ENCODE data around the gene FIBIN. TPM values are rescaled to one million over a fixed set of nuclear protein-coding genes. Genes with fewer than 3 reads are reported as not detected.

The FIBIN gene
- 42.8 TPM for total RNA-seq

DNA sequence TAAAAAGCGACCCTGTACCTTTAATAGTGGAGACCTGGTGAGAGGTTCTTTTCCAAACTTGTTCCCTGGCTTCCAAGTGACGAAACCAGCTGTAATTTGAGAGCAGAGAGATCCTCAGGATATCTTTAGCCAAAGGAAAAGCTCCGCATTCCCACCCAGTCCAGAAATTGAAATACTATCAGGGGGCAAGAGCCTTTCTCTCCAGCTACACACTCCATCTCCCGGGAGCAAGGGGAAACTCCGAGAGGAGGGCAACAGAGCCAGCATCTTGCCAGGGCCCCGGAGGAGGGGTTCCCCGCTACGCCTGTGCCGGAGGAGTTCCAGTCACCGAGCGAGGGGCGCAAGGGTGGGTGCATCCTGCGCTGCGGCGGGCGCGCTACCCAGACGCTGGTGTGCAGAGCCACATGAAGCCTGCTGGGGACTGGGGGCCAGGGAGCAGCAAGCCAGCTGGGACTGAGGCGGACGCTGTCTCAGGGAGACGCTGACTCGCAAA, at the start of gene FIBIN:
FIBIN (plus strand) TSS at position 148 of the 493 bp plus-strand sequence. CDS start 415 bp downstream, outside the sequence.
- Histone ChIP-seq H3K9me3 (ENCODE audit: control insufficient read depth in 3 of 3, low read length in 3 of 3) (no peaks in the 10 kb centered on the region), H3K36me3 (ENCODE audit: control insufficient read depth in 3 of 3, insufficient read depth in 3 of 3, low read length in 3 of 3) (no peaks in the 10 kb centered on the region), H3K27me3 (ENCODE audit: control insufficient read depth in 3 of 3, insufficient read depth in 3 of 3, low read length in 3 of 3) (no peaks in the 10 kb centered on the region), H3K4me1 (ENCODE audit: control insufficient read depth in 3 of 3, insufficient read depth in 3 of 3, low read length in 3 of 3) (peaks cover 0 to 11% (median 5%) of the 10 kb centered on the region in 3 donors), H3K4me3 (ENCODE audit: low read length in 3 of 3) (peak within 1 kb of the TSS; percentile 67 to 71 (median 70)), H3K9ac (ENCODE audit: low read depth in 1 of 3, low read length in 3 of 3) (peak within 1 kb of the TSS; percentile 63 to 79 (median 64)), H3K27ac (ENCODE audit: low read depth, low read length) (peak within 1 kb of the TSS; percentile 64)

DNA sequence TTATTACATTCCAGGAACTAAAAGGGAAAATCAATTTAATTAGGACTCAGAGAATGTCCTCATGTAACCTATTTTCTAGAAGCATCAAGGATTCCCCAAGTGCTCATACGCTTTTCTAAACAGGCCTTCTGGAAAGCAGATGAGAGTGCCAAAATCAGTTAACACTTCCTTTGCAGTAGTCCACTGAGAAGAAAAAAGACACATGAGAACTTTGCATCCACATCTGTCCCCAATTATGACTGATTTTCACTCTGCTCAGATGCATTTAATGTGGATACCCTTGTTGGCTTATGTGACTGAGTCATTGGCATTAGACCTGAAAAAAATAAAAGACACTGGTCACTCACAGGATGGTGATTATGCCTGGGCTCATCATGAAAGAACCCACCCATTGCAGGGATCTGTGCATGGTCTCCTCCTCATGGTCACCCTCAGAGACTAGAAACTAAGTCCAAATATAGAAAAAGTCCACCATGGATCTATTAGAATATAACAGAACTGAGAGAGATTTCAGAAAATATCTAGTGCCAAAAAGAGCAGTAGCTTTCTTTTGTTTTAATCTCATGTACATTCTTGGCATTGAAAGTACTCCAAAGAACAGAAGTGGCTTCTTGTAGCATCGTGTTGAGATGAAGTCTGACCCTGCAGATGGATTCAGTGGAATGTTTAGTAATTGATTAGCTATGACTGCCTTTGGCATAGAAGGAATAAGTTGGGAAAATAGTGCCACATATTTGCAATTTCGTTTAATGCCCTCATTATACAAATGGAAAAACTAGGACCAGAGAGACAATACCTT, 48.8 kb upstream of the FIBIN start:
- no peaks in the 10 kb centered on the region for H3K9me3 ChIP-seq (ENCODE audit: control insufficient read depth in 3 of 3, low read length in 3 of 3)
- no peaks in the 10 kb centered on the region for H3K36me3 ChIP-seq (ENCODE audit: control insufficient read depth in 3 of 3, insufficient read depth in 3 of 3, low read length in 3 of 3)
- no peak overlapping the region for H3K4me3 ChIP-seq (ENCODE audit: low read length in 3 of 3)
- no peak overlapping the region for H3K9ac ChIP-seq (ENCODE audit: low read depth in 1 of 3, low read length in 3 of 3)
- no peak overlapping the region for H3K27ac ChIP-seq (ENCODE audit: low read depth, low read length)
- H3K27me3 ChIP-seq (ENCODE audit: control insufficient read depth in 3 of 3, insufficient read depth in 3 of 3, low read length in 3 of 3), result no peaks in the 10 kb centered on the region
- H3K4me1 ChIP-seq (ENCODE audit: control insufficient read depth in 3 of 3, insufficient read depth in 3 of 3, low read length in 3 of 3), result peaks cover 0 to 1% (median 0%) of the 10 kb centered on the region in 3 donors

GRCh38 chr11:26946257-26946716, 47.6 kb upstream of the FIBIN start:
- Histone ChIP-seq H3K27ac (ENCODE audit: low read depth, low read length) (no peak overlapping the region), H3K9me3 (ENCODE audit: control insufficient read depth in 3 of 3, low read length in 3 of 3) (no peaks in the 10 kb centered on the region), H3K27me3 (ENCODE audit: control insufficient read depth in 3 of 3, insufficient read depth in 3 of 3, low read length in 3 of 3) (no peaks in the 10 kb centered on the region), H3K9ac (ENCODE audit: low read depth in 1 of 3, low read length in 3 of 3) (no peak overlapping the region), H3K36me3 (ENCODE audit: control insufficient read depth in 3 of 3, insufficient read depth in 3 of 3, low read length in 3 of 3) (no peaks in the 10 kb centered on the region), H3K4me1 (ENCODE audit: control insufficient read depth in 3 of 3, insufficient read depth in 3 of 3, low read length in 3 of 3) (peaks cover 0 to 4% (median 0%) of the 10 kb centered on the region in 3 donors), H3K4me3 (ENCODE audit: low read length in 3 of 3) (no peak overlapping the region)

DNA sequence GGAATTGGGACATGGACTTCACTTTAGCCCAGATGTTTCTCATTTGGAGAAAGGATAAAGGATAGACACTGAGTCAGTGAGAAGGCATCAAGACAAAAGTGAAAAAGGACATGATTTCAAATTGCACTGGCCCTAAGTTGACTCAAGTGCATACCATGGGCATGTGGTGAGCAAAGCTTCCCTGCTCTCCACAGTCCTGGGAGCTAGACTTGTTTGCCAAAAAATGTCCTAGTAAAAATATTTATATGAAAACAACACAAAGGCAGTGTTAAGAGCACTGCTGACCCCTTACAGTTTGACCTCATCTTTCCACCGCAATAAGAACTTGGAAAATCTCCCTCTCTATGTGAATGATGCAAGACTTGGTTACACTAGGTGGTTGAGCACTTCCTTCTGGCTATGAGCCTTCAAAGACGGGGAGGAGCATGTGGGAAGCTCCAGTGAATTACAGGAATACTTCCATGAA, 46.5 kb upstream of the FIBIN start:
- H3K36me3 ChIP-seq (ENCODE audit: control insufficient read depth in 3 of 3, insufficient read depth in 3 of 3, low read length in 3 of 3), result no peaks in the 10 kb centered on the region
- no peaks in the 10 kb centered on the region for H3K9me3 ChIP-seq (ENCODE audit: control insufficient read depth in 3 of 3, low read length in 3 of 3)
- no peak overlapping the region for H3K4me3 ChIP-seq (ENCODE audit: low read length in 3 of 3)
- no peak overlapping the region for H3K9ac ChIP-seq (ENCODE audit: low read depth in 1 of 3, low read length in 3 of 3)
- H3K4me1 ChIP-seq (ENCODE audit: control insufficient read depth in 3 of 3, insufficient read depth in 3 of 3, low read length in 3 of 3), result peaks cover 0 to 4% (median 0%) of the 10 kb centered on the region in 3 donors
- no peaks in the 10 kb centered on the region for H3K27me3 ChIP-seq (ENCODE audit: control insufficient read depth in 3 of 3, insufficient read depth in 3 of 3, low read length in 3 of 3)
- H3K27ac ChIP-seq (ENCODE audit: low read depth, low read length), result no peak overlapping the region

DNA sequence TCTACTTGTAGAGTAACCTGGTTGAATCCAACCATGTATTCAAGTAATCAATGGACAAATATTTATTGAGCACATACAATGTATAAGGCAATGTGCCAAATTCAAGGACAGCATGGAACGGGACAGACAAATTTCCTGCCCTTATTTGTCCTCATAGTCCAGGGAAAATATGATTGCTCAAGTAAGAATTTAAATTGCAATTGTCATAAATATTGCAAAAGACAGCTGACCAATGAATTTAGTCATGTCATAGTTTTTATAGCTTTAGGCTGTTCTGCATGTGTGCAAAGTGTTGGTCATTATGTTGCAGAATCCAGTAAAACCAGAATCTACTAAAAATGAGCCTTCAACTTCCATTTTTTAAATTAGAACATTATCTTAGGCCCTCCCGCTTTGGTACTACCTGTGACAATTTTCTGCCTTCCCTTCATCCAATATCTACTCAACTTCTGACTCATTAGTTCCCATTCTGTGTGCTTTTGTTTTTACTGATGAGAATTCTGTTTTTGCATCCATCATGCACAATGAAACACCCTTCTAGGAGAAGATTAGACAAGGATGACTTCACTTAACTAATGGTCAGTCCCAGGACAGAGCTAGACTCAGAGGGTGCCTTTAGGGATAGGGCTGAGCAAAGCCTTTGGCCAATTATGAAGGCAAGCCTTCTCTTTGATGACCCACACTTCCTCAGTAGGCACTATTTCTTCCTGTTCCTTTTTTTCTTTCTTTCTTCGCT, 45.8 kb upstream of the FIBIN start:
- H3K9ac ChIP-seq (ENCODE audit: low read depth in 1 of 3, low read length in 3 of 3), result no peak overlapping the region
- peak overlapping the region; percentile 34 for H3K27ac ChIP-seq (ENCODE audit: low read depth, low read length)
- H3K27me3 ChIP-seq (ENCODE audit: control insufficient read depth in 3 of 3, insufficient read depth in 3 of 3, low read length in 3 of 3), result no peaks in the 10 kb centered on the region
- H3K4me1 ChIP-seq (ENCODE audit: control insufficient read depth in 3 of 3, insufficient read depth in 3 of 3, low read length in 3 of 3), result peaks cover 0 to 4% (median 0%) of the 10 kb centered on the region in 3 donors
- H3K4me3 ChIP-seq (ENCODE audit: low read length in 3 of 3), result no peak overlapping the region
- H3K9me3 ChIP-seq (ENCODE audit: control insufficient read depth in 3 of 3, low read length in 3 of 3), result no peaks in the 10 kb centered on the region
- no peaks in the 10 kb centered on the region for H3K36me3 ChIP-seq (ENCODE audit: control insufficient read depth in 3 of 3, insufficient read depth in 3 of 3, low read length in 3 of 3)

DNA sequence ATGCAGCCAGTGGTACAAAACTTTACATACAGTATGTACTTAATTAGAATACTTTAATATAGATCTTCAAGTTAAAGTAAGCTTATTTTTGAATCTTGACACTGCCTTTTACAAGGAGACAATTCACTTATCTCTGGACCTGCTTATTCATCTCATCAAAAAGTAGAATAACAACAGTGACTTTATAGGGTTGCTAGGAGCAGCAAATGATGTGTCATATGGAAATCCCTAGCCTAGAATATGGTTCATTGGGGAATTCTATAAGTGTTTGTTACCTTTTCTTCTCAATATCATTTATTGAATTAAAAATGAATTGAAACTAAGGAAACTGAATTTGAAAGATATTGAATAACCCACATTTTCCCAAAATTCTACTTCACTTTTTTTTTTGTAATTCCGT, 45.0 kb upstream of the FIBIN start:
- no peaks in the 10 kb centered on the region for H3K9me3 ChIP-seq (ENCODE audit: control insufficient read depth in 3 of 3, low read length in 3 of 3)
- H3K27ac ChIP-seq (ENCODE audit: low read depth, low read length), result no peak overlapping the region
- H3K4me3 ChIP-seq (ENCODE audit: low read length in 3 of 3), result no peak overlapping the region
- H3K9ac ChIP-seq (ENCODE audit: low read depth in 1 of 3, low read length in 3 of 3), result no peak overlapping the region
- H3K27me3 ChIP-seq (ENCODE audit: control insufficient read depth in 3 of 3, insufficient read depth in 3 of 3, low read length in 3 of 3), result no peaks in the 10 kb centered on the region
- H3K36me3 ChIP-seq (ENCODE audit: control insufficient read depth in 3 of 3, insufficient read depth in 3 of 3, low read length in 3 of 3), result no peaks in the 10 kb centered on the region
- peaks cover 0 to 4% (median 0%) of the 10 kb centered on the region in 3 donors for H3K4me1 ChIP-seq (ENCODE audit: control insufficient read depth in 3 of 3, insufficient read depth in 3 of 3, low read length in 3 of 3)

DNA sequence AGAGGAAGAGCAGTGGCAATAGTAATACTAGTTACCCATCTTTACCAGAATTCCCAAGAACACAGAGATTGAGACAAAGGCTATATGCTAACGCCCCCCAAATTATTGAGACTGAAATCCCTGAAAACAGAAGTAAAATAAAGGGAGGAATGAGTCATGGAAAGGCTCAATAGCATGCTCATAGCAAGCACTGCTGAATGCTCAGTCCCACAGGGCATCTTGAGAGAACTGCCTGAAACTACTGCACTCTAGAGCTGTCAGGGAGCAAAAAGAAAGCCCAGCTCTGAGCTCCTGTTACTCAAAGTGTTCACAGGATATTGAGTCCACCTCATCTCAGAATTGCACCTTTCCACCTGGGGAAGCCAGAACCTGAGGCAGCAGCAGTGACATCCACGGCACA, 44.1 kb upstream of the FIBIN start:
- no peak overlapping the region for H3K9ac ChIP-seq (ENCODE audit: low read depth in 1 of 3, low read length in 3 of 3)
- H3K27me3 ChIP-seq (ENCODE audit: control insufficient read depth in 3 of 3, insufficient read depth in 3 of 3, low read length in 3 of 3), result no peaks in the 10 kb centered on the region
- H3K27ac ChIP-seq (ENCODE audit: low read depth, low read length), result no peak overlapping the region
- H3K4me1 ChIP-seq (ENCODE audit: control insufficient read depth in 3 of 3, insufficient read depth in 3 of 3, low read length in 3 of 3), result peaks cover 0 to 4% (median 0%) of the 10 kb centered on the region in 3 donors
- no peak overlapping the region for H3K4me3 ChIP-seq (ENCODE audit: low read length in 3 of 3)
- H3K9me3 ChIP-seq (ENCODE audit: control insufficient read depth in 3 of 3, low read length in 3 of 3), result no peaks in the 10 kb centered on the region
- H3K36me3 ChIP-seq (ENCODE audit: control insufficient read depth in 3 of 3, insufficient read depth in 3 of 3, low read length in 3 of 3), result no peaks in the 10 kb centered on the region

DNA sequence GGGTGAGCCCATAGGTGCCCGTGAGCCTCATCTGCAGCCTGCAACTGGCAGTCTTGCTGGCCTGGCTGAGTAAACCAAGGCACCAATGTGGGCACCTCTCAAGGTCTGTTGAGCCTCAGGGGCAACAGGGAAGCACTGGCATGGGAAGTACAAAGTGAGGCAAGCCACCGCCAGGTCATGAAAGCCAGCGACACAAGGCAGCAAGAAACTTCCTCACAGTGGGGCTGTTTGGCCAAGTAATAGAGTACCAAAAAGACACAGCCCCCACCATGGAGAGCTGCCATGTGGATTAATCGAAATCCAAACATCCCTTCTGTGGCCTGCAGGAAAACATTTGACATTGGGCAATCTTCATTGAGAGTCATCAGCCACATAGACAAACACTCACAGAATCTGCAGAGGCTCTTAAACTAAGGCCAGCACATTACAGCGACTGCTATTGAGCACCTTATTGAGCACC, 43.6 kb upstream of the FIBIN start:
- H3K9me3 ChIP-seq (ENCODE audit: control insufficient read depth in 3 of 3, low read length in 3 of 3), result no peaks in the 10 kb centered on the region
- H3K27ac ChIP-seq (ENCODE audit: low read depth, low read length), result no peak overlapping the region
- H3K36me3 ChIP-seq (ENCODE audit: control insufficient read depth in 3 of 3, insufficient read depth in 3 of 3, low read length in 3 of 3), result no peaks in the 10 kb centered on the region
- H3K27me3 ChIP-seq (ENCODE audit: control insufficient read depth in 3 of 3, insufficient read depth in 3 of 3, low read length in 3 of 3), result no peaks in the 10 kb centered on the region
- no peak overlapping the region for H3K9ac ChIP-seq (ENCODE audit: low read depth in 1 of 3, low read length in 3 of 3)
- peaks cover 0 to 4% (median 0%) of the 10 kb centered on the region in 3 donors for H3K4me1 ChIP-seq (ENCODE audit: control insufficient read depth in 3 of 3, insufficient read depth in 3 of 3, low read length in 3 of 3)
- no peak overlapping the region for H3K4me3 ChIP-seq (ENCODE audit: low read length in 3 of 3)

DNA sequence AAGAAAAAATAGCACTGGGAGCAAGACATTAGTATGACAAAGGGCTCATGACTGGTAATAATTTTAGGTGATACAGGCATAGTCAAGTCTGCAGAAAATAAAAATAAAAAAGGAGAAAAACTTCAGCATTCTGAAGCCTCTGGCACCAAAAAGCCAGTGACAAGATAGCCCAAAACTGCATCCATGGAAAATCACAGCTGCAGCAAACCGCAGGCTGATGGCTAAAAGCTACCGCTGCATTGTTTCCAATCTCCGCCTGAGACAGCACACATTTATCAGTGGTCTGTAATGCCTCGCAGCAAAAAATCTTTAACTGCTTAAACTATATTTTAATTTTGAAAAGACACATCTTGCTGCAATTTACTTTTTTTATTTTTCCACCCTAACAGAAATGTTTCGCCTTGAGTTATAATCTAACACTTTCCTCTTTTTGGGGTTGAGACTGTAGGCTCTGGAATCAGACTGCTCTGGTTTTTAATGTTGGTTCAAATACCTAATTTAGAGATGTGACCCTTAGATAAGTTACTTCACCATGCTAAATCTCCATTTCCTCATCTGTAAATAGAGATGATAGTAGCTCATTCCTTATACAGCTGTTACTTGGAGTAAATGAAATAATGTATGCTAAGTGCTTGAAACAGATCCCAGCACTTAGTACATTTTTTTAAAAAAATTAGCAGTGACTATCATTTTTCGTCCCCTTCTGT, 42.0 kb upstream of the FIBIN start:
- H3K4me1 ChIP-seq (ENCODE audit: control insufficient read depth in 3 of 3, insufficient read depth in 3 of 3, low read length in 3 of 3), result peaks cover 0 to 4% (median 0%) of the 10 kb centered on the region in 3 donors
- H3K36me3 ChIP-seq (ENCODE audit: control insufficient read depth in 3 of 3, insufficient read depth in 3 of 3, low read length in 3 of 3), result no peaks in the 10 kb centered on the region
- no peak overlapping the region for H3K9ac ChIP-seq (ENCODE audit: low read depth in 1 of 3, low read length in 3 of 3)
- H3K27ac ChIP-seq (ENCODE audit: low read depth, low read length), result no peak overlapping the region
- no peak overlapping the region for H3K4me3 ChIP-seq (ENCODE audit: low read length in 3 of 3)
- H3K9me3 ChIP-seq (ENCODE audit: control insufficient read depth in 3 of 3, low read length in 3 of 3), result no peaks in the 10 kb centered on the region
- no peaks in the 10 kb centered on the region for H3K27me3 ChIP-seq (ENCODE audit: control insufficient read depth in 3 of 3, insufficient read depth in 3 of 3, low read length in 3 of 3)
